ENCODE results near the gene EMC6.

EMC6 gene

DNA sequence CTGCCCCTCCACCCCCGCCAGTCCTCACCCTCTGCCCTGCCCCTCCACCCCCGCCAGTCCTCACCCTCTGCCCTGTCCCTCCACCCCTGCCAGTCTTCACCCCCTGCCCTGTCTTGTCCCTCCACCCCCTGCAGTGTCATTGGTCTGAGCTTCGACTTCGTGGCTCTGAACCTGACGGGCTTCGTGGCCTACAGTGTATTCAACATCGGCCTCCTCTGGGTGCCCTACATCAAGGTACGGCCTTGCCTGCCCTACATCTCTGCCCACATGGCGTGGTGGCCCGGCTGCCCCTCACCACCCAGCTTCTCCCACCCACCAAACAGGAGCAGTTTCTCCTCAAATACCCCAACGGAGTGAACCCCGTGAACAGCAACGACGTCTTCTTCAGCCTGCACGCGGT is 12.3 kb upstream of the EMC6 start:
- no peak for DNase-seq (ENCODE audit: low read depth)

DNA sequence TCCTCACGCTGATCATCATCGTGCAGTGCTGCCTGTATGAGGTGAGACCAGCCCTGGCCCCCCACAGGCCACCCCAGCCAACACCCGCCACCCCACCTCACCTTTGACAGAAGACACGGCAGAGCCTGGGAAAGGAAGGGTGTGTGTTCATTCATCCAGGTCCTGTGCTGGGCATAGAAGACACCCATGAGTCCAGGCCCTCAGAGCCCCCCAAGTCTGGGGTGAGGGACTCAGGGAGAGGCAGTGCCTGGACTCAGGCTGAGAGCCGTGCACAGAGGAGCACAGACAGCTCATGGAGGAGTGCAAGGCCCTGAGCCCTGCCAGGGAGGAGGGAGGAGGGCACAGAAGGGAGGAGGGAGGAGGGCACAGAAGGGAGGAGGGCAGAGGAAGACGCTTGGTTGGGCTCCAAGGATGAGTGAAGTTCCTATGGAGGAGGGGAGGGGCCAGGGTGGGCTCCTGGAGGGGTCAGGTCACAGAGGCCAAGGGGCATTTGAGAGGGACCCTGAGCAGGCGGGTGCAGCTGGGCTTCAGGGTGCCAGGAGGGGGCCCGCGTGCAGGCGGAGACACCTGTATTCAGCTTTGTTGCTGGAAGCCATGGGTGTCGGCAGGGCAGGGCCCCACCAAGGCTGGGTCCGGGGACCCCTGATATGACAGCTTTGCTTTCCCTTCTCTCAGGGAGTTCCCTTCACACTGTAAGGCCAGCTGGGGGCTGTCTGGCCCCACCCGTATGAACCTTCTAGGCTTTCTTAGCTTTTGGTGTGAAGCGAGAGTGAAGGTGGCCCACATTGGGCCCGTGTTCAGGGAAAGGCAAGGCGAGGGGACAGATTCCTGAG is 11.6 kb upstream of the EMC6 start:
- DNase-seq (ENCODE audit: low read depth), result no peak

DNA sequence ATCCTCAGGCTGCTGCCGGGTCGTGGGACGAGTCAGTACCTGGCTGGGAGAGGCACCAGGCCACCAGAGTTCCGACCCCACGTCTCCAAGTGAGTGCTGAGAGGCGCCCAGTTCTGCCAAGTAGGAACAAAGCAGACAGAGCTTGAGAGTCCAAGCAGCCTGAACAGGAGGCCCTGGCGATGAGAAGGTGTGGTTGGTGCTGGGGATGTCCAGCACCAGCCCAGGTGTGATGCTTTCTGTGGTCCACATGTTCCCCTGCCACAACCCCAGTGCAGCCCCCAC is 11.1 kb upstream of the EMC6 start:
- DNase-seq (ENCODE audit: low read depth), result no peak

DNA sequence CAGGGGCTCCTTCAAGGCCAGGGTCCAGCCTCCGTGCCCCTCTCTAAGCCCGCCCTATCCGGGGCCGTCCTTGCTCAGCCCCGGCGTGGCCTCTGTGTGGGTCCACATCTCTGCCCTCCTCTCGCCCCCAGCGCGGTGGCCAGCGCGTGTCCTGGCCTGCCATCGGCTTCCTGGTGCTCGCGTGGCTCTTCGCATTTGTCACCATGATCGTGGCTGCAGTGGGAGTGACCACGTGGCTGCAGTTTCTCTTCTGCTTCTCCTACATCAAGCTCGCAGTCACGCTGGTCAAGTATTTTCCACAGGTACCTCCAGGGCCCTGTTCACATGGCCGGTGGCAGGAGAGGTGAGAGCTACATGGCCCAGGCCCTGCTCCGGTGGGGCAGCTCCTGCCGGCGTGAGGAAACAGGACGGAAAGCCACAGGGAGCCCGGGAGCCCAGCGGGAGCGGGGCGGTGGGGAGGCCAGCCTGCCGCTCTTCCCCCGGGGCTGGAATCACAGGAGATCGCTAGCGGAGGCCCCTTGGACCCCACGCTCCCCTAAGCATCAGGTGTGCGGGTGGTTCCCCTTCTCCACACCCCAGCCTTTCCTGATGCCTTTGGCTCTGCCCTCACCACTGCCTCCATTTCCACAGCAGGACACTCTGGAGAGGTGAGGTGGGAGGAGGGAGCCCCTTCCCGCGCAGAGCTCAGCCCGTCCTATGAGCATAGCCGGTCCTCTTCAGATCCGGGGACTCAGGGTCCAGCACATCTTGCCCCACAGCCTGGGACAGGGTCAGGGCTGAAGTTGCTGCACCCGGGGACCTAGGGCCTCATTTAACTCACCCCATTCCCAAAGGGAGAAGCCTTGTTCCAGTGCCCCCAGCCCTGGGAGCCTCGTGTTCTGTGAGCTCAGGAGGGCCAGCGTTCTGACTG is 10.5 kb upstream of the EMC6 start:
- DNase-seq (ENCODE audit: low read depth), result no peak

DNA sequence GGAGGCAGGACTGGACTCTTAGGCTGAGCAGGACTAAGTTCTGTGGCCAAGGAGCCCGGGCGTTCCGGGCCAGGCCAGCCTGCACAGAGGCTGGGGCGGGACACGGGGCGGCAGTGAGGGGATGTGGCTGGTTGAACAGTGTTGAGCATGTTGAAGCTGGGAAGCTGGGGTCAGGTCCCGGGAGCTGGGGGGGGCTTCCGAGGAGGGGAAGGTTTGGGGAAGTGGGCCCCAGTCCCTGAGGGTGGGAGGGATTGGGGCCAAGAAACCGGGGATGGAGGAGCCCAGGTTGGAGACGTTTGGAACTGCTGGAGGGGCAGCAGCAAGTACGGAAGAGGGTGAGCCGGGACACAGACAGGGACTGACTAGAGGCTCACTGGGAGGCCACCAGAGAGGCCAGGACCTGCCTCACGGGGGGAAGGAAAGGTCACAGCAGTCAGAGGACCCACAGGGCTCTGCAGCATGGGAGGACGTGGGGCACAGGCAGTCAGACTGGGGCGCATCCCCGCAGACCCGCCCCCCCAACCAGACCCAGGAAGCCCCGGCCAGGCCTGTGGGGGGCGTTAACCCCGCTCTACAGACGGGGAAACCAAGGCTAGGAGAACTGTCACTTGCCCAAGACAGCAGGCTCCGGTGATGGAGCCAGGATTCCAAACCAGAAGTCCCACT is 9.7 kb upstream of the EMC6 start:
- no peak for DNase-seq (ENCODE audit: low read depth)

DNA sequence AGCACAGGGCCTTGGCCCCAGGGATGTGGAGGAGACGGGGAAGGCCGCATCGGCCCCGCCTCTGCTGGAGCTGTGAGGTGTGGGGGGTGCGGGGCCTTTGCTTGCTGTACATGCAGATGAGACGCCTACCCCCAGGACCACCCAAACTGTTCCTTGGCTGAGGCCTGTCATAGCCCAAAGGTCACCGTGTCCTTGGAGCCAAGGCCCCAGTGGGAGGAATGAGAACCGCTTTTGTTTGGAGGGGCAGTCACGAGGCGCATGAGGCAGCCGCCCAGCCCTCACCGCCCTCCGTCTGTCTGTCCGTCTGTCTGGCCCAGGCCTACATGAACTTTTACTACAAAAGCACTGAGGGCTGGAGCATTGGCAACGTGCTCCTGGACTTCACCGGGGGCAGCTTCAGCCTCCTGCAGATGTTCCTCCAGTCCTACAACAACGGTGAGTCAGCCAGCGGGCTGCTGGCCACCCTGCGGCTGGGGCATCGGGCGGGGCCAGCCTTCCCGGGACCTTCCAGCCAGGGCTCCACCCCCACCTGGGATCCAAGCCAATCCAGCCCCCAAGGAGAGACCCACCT is 9.0 kb upstream of the EMC6 start:
- no peak for DNase-seq (ENCODE audit: low read depth)

DNA sequence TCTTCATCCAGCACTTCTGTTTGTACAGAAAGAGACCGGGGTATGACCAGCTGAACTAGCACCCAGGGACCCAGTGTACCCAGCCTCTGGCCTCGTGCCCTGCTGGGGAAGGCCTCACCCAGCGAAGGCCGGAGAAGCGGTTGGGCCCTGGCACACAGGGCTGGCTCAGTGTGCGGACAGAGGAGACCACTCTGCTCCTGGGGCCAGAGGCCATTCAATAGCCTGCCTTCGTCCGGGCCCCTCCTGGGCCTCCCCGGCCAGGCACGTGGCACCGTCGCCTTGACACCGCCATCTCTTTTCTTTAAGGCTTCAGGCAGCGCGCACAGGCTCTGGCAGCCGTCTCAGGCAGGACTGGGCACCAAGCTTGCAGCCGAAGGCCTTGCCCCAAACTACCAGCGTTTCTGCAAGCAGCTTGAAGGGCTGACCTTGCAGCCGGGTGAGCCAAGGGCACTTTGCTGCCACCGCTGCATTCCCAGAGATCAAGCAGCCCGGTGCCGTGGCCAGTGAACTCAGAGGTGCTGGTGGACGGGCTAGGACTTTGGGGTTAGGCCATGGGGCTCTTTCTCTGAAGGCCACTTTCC is 8.2 kb upstream of the EMC6 start:
- no peak for DNase-seq (ENCODE audit: low read depth)

DNA sequence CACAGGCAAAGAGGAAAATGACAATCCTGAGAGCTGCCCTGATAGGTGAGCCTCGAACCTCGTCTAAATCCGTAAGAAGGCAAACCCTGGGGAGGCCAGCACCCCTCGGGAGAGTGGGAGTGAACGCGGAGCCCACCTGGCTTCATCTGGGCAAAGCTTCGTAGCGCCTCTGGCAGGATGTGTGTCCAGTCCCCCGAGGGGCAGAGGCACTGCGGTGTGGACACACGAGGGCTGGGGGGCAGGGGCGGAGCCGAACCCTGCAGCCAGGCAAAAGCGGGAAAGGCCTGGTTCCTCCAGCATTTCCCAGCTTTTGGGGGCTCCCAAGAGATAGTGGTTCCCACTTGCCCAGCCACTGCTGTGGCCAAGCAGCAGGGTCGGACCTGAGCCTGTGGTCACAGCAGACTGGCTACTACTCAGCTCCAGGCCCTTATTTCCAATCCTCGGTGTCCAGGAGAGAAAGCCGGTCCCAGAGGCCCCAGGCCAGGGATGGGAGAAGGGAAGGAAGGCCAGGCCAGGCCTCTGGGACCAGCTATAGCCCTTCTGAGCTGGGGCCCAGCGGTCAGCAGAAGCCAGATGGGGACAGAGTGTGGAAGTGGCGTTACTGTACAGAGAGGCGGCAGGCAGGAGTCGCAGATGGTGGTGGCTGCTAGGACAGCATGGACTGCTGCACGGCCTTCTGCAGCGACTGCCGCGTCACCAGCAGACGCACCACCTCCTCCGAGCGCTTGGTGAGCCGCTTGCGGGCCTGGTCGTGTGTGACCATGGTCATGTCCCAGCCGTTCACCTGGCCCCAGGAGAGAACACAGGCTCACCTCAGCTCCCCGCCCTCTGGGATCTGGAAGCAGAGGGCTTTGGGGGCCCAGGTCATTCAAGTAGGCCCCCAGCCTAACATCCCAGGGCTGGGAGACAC is 5.3 kb upstream of the EMC6 start:
- no peak for DNase-seq (ENCODE audit: low read depth)

DNA sequence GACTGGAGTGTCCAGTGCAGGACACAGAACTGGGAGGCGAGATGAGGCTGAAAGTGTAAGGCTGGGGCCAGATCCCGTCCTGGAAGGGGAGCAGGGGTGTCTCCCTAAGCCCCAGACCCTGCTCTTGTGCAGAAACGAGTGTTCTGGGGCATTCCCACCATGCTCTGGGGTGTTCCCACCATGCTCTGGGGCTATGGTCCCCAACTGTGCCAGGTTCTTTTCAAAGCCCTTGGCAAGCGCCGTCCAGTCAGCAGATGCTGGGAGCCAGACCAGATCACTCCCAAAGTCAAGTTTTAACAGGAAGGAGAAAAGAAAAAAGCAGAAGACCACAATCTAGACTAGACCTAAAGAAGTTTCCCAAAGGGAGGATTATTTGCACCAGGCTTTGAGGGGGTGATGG is 2.8 kb upstream of the EMC6 start:
- DNase-seq (ENCODE audit: low read depth), result no peak

DNA sequence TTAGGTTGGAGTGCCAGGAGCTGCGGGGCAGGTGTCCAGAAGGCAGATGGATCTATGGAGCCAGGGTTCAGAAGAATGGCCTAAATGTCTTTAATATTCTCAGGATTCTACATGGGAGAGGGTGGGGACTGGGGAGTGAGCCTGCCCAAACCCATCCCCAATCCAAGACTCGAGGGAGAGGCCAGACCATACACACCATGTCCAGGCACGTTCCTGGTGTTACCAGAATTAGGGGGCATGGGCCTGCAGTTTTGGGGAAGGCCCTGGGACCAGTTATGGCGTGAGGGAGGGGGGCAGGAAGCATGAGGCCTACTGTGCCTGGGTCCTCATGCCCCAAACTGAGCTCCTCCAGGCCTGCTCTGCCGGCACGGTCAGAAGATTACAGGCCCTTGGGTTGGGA is 2.1 kb upstream of the EMC6 start:
- no peak for DNase-seq (ENCODE audit: low read depth)

DNA sequence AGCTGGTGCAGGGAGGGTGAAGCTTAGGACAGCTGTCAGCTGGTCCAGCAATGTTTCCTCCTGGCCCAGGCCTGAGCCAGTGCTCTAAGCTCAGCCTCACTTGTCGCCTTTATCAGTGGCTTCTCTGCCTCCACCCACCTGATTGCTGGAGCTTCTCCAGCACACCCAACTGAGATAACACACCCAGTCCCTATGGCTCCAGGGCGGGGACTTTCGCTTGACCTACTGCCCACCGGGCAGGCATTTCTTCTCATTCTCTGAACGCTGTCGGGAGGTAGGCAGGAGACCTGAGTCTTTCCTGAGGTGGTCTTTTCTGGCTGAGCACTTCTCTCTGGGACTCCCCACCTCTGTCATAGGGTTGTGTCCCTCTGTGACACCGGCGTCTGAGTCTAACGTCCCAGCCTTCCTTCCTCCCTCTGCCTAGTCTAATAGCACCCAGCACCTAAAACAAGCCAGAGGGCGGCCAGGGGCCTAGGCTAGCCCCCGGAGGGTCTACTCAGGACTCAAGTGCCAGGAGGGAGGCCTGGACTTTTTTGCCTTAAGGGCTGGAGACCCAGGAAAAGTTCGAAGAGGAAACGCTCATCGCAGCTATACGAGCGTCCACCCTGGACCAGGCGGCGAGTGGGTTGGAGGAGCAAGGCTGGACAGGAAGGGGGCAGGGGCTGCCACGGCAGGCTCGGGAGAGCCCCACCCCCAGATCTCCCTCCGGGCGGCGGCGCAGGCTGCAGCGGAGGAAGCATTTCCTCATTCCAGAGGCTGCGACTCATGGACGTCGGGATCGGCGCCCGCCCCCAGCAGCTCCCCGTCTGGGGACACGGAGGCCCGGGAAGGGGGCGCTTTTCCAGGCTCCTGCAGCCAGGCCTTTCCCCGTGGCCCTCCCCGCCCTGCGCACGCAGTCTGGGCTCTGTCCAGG is 990 bp upstream of the EMC6 start:
- DNase-seq (ENCODE audit: low read depth), result no peak

DNA sequence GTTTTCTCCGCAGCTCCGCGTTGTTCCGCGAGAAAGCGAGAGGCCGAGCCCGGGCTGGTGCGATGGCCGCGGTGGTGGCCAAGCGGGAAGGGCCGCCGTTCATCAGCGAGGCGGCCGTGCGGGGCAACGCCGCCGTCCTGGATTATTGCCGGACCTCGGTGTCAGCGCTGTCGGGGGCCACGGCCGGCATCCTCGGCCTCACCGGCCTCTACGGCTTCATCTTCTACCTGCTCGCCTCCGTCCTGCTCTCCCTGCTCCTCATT is 404 bp downstream of the EMC6 start:
- DNase-seq (ENCODE audit: low read depth), result no peak

DNA sequence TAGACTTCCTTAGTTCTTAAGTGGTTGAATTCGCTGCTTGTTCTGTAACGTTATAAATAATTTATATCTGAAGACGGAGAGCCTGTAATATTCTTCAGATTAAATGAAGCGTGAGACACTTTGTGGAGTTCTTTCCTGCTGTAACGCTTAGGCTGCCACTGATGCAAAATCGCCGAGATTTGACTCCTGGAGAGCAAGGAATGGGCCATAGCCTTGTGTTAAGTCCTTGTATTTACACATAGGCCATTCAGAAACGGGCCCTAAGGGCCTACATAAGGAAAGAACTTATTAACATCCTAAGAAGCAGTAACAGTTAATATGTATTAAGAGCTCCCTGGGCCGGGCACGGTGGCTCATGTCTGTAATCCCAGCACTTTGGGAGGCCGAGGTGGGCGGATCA is 936 bp downstream of the EMC6 start:
- DNase-seq (ENCODE audit: low read depth), result no peak

DNA sequence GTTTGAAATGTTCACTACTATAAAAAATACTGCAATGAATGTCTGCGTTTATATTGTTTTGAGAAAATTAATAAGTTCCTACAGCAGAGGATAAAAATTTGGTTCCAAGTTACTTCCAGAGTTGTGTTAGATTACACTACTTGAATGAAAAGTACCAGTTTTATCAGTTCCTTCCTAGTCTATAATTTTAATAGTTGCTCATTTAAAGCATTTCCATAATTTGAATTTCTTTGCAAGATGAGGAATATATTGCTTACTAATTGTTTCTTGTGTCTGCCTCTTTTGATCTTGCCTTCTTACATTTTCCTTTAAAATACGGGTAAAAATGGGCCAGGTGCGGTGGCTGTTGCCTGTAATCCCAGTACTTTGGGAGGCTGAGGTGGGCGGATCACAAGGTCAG is 4.0 kb downstream of the EMC6 start:
- no peak for DNase-seq (ENCODE audit: low read depth)

DNA sequence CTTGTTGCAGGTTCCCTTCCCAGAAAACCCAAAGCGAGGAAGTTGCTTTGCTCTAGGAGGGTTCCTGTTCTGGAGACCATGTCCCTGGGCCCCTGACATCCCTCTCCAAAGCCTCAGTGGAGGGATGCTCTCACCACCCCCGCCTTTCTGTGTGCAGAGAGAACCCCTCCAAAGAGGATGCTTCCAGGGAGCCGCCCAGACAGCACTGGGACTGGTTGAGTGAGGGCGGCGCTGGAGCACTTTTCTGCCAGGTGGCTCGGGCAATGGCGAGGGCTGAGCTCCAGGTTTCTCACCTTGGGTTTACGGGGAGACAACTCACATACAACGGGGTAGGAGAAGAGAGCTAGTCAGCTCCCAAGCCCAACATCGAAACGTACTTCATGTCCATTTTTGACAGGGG is 7.3 kb downstream of the EMC6 start:
- DNase-seq (ENCODE audit: low read depth), result no peak

DNA sequence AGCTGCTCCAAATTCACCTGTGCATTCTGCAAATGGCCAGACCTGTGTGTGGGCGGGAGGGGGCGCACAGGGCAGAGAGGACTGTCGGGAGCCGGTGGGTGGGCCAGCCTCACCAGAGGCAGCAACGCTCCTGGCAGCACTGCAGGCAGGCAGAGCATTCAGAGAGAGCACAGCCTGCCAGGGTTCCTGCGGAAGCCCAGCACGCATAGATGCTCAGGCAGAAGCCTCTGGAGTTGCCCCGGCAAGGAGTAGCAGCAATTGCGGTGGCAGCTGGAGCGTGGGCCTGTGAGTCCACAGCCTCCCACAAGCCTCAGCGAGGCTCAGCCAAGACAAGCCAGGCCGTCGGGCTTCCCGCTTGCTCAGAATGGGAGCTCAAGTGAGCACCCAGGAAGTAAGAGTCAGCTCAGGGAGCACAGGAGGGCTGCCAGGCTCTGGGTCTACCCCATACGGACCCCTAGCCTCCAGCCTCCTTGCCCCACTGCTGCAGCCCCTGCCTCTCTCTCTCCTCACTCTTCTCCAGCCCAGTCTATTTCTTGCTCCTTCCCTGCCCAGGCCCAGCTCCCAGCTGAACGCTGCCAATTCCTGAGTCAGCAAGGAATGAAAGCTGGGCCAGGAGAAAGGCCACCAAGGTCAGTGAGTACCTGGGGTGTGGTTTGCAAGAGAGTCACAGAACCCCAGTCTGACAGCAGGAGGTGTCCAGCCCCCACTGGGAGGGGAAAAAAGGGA is 9.6 kb downstream of the EMC6 start:
- DNase-seq (ENCODE audit: low read depth), result no peak

DNA sequence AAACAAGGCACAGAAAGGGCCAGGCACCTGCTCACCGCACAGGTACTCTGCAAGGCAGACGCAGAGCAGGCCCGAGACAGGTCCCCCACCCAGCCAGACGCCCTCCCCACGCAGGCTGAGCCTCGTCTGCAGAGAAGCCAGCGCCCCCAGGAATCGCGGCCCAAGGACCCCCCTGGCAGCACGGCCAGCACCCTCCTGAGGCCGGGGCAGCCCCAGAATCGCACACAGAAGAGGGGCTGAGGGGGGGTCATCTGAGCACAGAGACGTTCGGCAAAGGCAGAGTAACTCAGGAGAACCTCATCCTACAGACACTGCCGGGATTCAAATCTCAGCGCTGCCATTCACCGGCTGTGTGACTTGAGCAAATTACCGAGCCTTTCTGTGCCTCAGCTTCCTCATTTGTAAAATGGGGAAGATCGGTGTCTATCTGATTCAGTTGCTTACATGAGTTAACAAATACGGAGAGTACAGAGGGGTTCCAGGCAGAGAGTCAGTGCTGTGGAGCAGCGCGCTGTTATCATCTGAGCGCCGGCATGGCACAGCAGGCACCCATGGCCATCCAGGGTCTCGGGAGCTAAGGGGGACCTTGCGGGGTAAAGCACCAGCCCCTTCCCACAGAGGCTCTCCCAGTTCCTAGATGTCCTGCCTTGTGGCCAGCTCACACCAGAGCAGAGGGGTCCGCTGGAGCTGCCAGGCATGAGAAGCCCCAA is 10.4 kb downstream of the EMC6 start:
- DNase-seq (ENCODE audit: low read depth), result no peak

DNA sequence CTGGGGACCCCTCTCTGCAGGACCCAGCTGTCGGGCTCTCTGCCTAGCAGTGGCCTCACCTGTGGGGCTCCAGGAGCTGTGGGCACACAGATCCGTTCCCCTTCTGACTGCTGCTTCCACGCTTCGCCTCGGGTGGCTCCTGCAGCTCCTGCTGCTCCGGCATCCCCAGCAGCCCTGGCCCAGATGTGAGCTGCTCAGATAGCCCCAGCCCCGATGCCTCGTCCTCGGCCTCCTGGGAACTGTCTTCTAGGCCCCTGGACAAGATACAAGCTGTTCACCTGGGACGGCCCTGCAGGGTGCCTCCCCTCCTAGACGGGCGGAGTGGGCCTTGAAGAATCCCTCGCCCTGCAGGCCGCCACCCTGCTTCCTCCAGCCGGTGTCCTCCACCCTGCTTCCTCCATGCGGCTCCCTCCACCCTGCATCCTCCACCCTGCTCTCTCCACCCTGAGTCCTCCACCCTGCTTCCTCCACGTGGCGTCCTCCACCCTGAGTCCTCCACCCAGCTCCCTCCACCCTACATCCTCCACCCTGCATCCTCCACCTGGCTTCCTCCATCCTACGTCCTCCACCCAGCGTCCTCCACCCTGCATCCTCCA is 11.0 kb downstream of the EMC6 start:
- DNase-seq (ENCODE audit: low read depth), result no peak

DNA sequence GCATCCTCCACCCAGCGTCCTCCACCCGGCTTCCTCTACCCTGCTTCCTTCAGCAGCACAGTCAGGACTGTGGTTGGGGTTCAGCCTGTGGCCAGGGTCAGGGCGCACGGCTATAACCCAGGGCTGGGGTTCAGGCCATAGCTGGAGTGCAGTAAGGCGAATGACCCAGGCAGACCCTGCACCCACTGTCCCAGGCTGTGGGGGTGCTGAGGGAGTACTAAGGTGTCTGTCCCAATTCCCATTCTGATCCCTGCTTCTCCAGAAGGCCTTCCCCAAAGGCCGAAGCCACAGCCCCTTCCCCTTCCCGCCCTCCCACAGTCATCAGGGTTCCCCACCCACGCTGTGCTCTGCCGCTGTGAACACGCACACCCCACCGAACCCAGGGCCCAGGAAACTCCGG is 12.4 kb downstream of the EMC6 start:
- no peak for DNase-seq (ENCODE audit: low read depth)
